H1 (cell line): ENCODE results near the gene SOCS3. TPM values are rescaled to one million over a fixed set of nuclear protein-coding genes. Genes with fewer than 3 reads are reported as not detected.

Source experiments
- ASH2L ChIP-seq: fragments of 200-600, 300-600 bp; sonication (generic); IDR thresholded peaks from one replicate; pipeline ENCODE4 v1.7.1; 2017; ENCODE audit warnings: low read length
- POLR2AphosphoS5 ChIP-seq: IDR thresholded peaks from 2 replicates; pipeline ENCODE4 v1.6.1; 2011; ENCODE audit warnings: low read depth, low read length
- POU5F1 ChIP-seq: IDR thresholded peaks from 2 replicates; pipeline ENCODE4 v1.6.1; 2011; ENCODE audit warnings: low read depth, mild to moderate bottlenecking, low read length, moderate library complexity
- polyA plus RNA-seq, 7 experiments: library from polyadenylated mRNA; depleted of rRNA in 3 of 7; stranded (reverse) in 5 of 7; unstranded in 2 of 7; fragments of >200 nt in 5 of 7; fragments of 200-250 nt in 2 of 7; gene quantifications; 1 replicate in 5 of 7; 2 replicates in 1 of 7; 4 replicates in 1 of 7; pipeline versions ENCODE4 v1.2.1 to v1.2.3, GENCODE V29; 2011 to 2013; ENCODE audit warnings: missing spikeins in 2 of 7, mixed read lengths in 2 of 7
- total RNA-seq: library from RNA; stranded (reverse); fragmentation: NEBNext Ultra II Directional; extraction: Animal tissue kit (Norgen Biotek cat#: 25700); gene quantifications from 2 replicates; pipeline ENCODE4 v1.2.1, GENCODE V29; 2021

Gene SOCS3
- total and polyA plus RNA-seq, 2 of the 8 experiments (the other 6 are each of a cell fraction or from before 2014, with no cell fraction given), result 10.1 to 47.9 TPM

DNA sequence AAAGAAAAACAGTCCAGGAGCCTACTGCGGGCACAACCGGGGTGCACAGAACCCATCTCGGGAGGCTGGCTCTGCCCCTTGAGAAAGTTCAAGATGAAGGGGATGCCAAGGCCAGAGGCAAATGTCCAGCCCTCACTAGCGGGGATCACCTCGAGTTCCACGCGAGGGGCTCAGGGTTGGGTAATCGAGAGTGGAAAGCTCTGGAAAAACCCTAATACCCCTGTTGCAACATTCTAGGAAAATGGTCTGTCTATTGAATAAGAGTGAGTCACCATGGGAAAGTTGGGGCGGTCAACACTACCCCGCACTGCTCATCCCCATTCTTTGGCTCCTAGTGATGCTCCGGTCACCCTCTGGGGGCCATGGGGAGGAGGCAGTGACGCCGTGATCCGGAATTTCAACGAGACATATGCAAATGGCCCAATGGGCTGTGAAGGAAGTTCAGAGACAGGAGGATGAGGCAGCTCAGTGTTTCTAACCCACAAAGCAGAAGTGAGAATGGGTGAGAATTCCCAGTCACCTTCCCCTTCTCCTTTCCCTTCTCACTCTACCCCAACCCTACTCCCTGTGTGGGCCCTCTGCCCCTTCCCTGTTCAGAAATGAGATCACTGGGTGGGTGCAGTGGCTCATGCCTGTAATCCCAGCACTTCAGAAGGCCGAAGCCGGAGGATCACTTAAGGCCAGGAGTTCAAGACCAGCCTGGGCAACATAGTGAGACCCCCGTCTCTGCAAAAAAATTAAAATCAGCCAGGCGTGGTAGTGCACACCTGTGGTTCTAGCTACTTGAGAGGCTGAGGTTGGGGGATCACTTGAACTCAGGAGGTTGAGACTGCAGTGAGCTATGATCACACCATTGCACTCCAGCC is 22.4 kb downstream of the SOCS3 start (continued):
- no peak for TF ChIP-seq POU5F1
- TF ChIP-seq POLR2AphosphoS5, result no peak
- TF ChIP-seq ASH2L, result no peak
